ENCODE results near the gene CDKL1. TPM values are rescaled to one million over a fixed set of nuclear protein-coding genes. Genes with fewer than 3 reads are reported as not detected.

The CDKL1 gene
- total and polyA plus RNA-seq, 2 experiments from 2014 or later, result 1.9 to 13.1 TPM

DNA sequence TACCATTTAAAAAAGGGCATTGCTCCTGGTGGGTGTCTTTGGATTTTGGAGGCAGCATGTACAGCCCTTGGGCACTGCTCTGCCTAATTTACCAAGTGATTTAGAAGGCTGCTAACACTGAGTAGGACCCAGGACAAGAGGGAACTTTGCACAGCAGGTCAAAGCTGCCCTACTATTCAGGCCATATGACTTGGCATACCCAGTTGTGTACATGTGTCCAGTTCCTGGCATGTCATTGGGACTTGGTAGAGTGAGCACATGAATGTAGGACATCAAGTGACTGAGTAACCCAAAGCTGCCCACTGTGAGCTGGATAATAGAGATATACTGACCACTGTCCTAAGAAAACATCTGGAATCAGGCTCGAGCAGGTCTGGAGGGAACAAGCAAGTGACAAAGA lies 15.7 kb downstream of the CDKL1 start:
- TF ChIP-seq, protein P1, sequence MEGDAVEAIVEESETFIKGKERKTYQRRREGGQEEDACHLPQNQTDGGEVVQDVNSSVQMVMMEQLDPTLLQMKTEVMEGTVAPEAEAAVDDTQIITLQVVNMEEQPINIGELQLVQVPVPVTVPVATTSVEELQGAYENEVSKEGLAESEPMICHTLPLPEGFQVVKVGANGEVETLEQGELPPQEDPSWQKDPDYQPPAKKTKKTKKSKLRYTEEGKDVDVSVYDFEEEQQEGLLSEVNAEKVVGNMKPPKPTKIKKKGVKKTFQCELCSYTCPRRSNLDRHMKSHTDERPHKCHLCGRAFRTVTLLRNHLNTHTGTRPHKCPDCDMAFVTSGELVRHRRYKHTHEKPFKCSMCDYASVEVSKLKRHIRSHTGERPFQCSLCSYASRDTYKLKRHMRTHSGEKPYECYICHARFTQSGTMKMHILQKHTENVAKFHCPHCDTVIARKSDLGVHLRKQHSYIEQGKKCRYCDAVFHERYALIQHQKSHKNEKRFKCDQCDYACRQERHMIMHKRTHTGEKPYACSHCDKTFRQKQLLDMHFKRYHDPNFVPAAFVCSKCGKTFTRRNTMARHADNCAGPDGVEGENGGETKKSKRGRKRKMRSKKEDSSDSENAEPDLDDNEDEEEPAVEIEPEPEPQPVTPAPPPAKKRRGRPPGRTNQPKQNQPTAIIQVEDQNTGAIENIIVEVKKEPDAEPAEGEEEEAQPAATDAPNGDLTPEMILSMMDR (IDR thresholded peaks at IDR 0.05; ENCODE audit: poor library complexity), result no peak
- no peak for TF ChIP-seq EZH2phosphoT487 (IDR thresholded peaks at IDR 0.05; ENCODE audit: low read depth, severe bottlenecking, unreplicated experiment)
- TF ChIP-seq EZH2 (IDR thresholded peaks at IDR 0.05; ENCODE audit: borderline replicate concordance), result no peak
- Histone ChIP-seq H3K4me1 (ENCODE audit: insufficient read depth) (no peaks in the 10 kb centered on the region), H3K4me3 (no peak overlapping the region), H2AFZ (no peak overlapping the region), H3K9me3 (ENCODE audit: low read depth) (no peaks in the 10 kb centered on the region), H3K36me3 (replicated peaks; ENCODE audit: insufficient read depth, low read depth) (no peaks in the 10 kb centered on the region), H3K4me2 (no peak overlapping the region), H3K79me2 (no peaks in the 10 kb centered on the region), H3K27ac (no peak overlapping the region), H3K9me2 (replicated peaks; ENCODE audit: insufficient read depth) (no peaks in the 10 kb centered on the region), H3K27me3 (no peaks in the 10 kb centered on the region), H4K20me1 (ENCODE audit: insufficient read depth, poor library complexity, severe bottlenecking) (no peaks in the 10 kb centered on the region)
- DNase-seq (ENCODE audit: low spot score), result no peak
- 86% methylated on average over 1 of the region's 1 CpG for WGBS (ENCODE audit: low lambda C conversion rate, missing lambda C conversion rate)

DNA sequence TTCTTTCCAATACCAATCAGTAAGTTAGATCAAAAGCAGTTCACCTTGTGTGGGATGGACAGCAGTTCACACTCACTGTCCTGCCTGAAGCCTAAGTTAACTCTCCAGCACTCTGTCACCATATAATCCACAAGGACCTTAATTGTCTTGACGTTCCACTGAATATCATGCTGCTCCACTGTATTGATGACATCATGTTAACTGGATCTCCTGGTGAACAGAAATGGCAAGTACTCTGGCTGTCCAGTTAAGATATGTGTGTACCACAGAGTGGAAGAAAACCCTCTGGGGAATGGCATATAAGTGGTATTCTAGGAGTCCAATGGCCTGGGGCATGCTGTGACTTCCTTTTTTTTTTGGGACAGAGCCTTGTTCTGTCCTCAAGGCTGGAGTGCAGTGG lies 16.2 kb downstream of the CDKL1 start:
- DNase-seq (ENCODE audit: low spot score), result no peak
- H3K4me1 ChIP-seq (ENCODE audit: insufficient read depth), result no peaks in the 10 kb centered on the region
- H3K79me2 ChIP-seq, result no peaks in the 10 kb centered on the region
- H3K4me3 ChIP-seq, result no peak overlapping the region
- H3K9me3 ChIP-seq (ENCODE audit: low read depth), result no peaks in the 10 kb centered on the region
- no peaks in the 10 kb centered on the region for H3K36me3 ChIP-seq (replicated peaks; ENCODE audit: insufficient read depth, low read depth)
- TF ChIP-seq, protein P1 (IDR thresholded peaks at IDR 0.05; ENCODE audit: poor library complexity), result no peak
- no peak for TF ChIP-seq EZH2 (IDR thresholded peaks at IDR 0.05; ENCODE audit: borderline replicate concordance)
- no peak overlapping the region for H3K27ac ChIP-seq
- H3K27me3 ChIP-seq, result no peaks in the 10 kb centered on the region
- no peaks in the 10 kb centered on the region for H4K20me1 ChIP-seq (ENCODE audit: insufficient read depth, poor library complexity, severe bottlenecking)
- H2AFZ ChIP-seq, result no peak overlapping the region
- 96% methylated on average over 1 of the region's 1 CpG for WGBS (ENCODE audit: low lambda C conversion rate, missing lambda C conversion rate)
- no peak overlapping the region for H3K4me2 ChIP-seq
- H3K9me2 ChIP-seq (replicated peaks; ENCODE audit: insufficient read depth), result no peaks in the 10 kb centered on the region

DNA sequence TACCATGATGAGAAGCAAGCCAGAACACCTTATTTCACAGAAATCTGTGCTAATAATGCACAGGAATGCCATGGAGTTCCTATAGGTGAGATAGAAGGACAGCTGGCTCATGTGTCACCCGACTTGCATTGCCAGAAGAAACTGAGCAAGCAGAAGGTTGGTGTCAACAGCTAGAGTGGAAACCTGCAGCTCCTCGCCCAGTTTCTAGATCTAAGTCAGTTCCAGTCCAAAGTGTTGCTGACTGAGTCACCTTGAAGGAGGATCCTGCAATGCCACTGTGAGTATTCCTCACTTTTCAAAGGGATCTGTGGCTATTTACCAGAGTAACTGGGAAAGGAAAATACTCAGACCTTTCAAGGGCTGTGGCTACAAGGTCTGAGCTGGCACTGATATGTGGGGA lies 17.1 kb downstream of the CDKL1 start:
- Histone ChIP-seq H3K27ac (no peak overlapping the region), H3K4me3 (no peak overlapping the region), H3K9me2 (replicated peaks; ENCODE audit: insufficient read depth) (no peaks in the 10 kb centered on the region), H3K9me3 (ENCODE audit: low read depth) (no peaks in the 10 kb centered on the region), H3K27me3 (no peaks in the 10 kb centered on the region), H3K36me3 (replicated peaks; ENCODE audit: insufficient read depth, low read depth) (no peaks in the 10 kb centered on the region), H3K79me2 (no peaks in the 10 kb centered on the region), H2AFZ (no peak overlapping the region), H4K20me1 (ENCODE audit: insufficient read depth, poor library complexity, severe bottlenecking) (no peaks in the 10 kb centered on the region), H3K4me1 (ENCODE audit: insufficient read depth) (no peaks in the 10 kb centered on the region), H3K4me2 (no peak overlapping the region)
- TF ChIP-seq EZH2 (IDR thresholded peaks at IDR 0.05; ENCODE audit: borderline replicate concordance), result no peak
- TF ChIP-seq, protein P1 (IDR thresholded peaks at IDR 0.05; ENCODE audit: poor library complexity), result no peak
- TF ChIP-seq EZH2phosphoT487 (IDR thresholded peaks at IDR 0.05; ENCODE audit: low read depth, severe bottlenecking, unreplicated experiment), result no peak
- no peak for DNase-seq (ENCODE audit: low spot score)
- 85% methylated on average over 2 of the region's 2 CpGs for WGBS (ENCODE audit: low lambda C conversion rate, missing lambda C conversion rate)

DNA sequence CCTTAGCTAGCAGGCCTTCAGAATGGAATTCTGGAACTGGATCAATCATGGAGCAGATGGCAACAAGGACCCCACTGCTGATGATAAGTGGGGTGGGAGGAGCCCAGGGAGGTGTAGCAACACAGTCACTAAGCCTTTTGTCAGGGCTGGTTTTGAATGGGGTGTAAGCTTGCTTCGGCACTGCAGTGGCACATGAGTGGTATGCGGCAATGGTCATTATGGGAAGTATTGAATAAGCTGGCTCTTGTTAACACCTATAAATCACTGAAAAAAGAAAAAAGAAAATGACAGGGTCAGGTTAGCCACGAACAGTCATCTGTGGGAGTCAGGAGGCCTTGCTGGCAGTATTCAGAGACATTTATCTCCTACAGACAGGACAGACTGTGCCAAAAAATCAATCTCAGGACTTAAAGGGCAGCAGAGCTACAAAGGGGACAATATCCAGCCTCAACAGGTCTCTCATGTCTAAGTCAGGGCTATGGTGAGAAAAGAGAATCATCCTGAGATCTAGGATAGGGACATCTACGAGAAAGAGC lies 19.1 kb downstream of the CDKL1 start:
- Histone ChIP-seq H3K9me3 (ENCODE audit: low read depth) (no peaks in the 10 kb centered on the region), H3K4me2 (no peak overlapping the region), H4K20me1 (ENCODE audit: insufficient read depth, poor library complexity, severe bottlenecking) (no peaks in the 10 kb centered on the region), H3K4me3 (no peak overlapping the region), H3K27ac (no peak overlapping the region), H3K27me3 (no peaks in the 10 kb centered on the region), H3K4me1 (ENCODE audit: insufficient read depth) (no peaks in the 10 kb centered on the region), H3K79me2 (no peaks in the 10 kb centered on the region), H2AFZ (no peak overlapping the region), H3K36me3 (replicated peaks; ENCODE audit: insufficient read depth, low read depth) (no peaks in the 10 kb centered on the region), H3K9me2 (replicated peaks; ENCODE audit: insufficient read depth) (no peaks in the 10 kb centered on the region)
- WGBS (ENCODE audit: low lambda C conversion rate, missing lambda C conversion rate), result 82% methylated on average over 4 of the region's 4 CpGs
- TF ChIP-seq EZH2phosphoT487 (IDR thresholded peaks at IDR 0.05; ENCODE audit: low read depth, severe bottlenecking, unreplicated experiment), result no peak
- TF ChIP-seq, protein P1 (IDR thresholded peaks at IDR 0.05; ENCODE audit: poor library complexity), result no peak
- TF ChIP-seq EZH2 (IDR thresholded peaks at IDR 0.05; ENCODE audit: borderline replicate concordance), result no peak
- DNase-seq (ENCODE audit: low spot score), result no peak
